HL-60 (cell line): ENCODE results near the gene SLC49A4.

Source experiments
- TF ChIP-seq, protein P1 (sequence below): IDR thresholded peaks from one replicate; pipeline ENCODE4 v1.5.1; 2011; ENCODE audit warnings: low read length, control low read depth, inconsistent platforms; ENCODE audit not compliant: insufficient read depth
- TF ChIP-seq, protein P2 (sequence below): IDR thresholded peaks from 2 replicates; pipeline ENCODE4 v1.6.1; 2012; ENCODE audit warnings: low read depth; ENCODE audit not compliant: insufficient replicate concordance

DNA sequence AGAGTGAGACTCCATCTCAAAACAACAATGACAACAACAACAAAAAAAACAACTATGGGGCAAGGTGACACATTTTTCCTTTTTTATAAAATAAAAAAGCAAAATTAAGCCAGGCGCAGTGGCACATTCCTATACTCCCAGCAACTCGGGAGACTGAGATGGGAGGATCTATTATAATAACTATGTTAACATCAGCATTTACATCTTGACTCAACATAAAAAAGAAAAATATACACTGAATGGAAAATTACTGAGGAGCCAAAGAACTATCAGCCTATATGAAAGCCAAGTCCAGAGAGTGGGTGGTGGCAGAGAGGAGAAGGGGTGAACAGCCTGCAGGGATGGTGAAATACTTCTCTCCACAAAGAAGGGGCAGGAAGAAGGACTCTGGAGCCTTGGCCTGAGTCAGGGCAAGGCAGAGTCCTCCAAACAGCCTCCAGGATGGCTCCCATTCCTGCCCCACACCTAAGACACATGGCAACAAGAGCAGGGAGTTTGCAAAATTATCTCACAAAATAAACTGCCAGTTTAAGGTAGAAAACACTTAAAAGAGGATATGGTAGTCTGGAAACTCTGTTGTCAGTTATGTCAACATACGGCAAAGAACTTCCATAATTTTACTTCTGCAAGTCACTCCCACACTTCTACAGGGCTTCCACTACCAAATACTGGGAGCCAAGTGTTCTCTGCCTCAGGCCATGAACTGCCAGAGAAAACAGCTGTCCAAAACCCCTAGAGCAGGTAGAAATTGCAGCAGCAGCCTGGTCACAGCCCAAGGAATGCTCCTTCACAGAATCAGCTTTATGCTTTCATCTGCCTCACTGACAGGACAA is 27.1 kb upstream of the SLC49A4 start:
- TF ChIP-seq, protein P1, sequence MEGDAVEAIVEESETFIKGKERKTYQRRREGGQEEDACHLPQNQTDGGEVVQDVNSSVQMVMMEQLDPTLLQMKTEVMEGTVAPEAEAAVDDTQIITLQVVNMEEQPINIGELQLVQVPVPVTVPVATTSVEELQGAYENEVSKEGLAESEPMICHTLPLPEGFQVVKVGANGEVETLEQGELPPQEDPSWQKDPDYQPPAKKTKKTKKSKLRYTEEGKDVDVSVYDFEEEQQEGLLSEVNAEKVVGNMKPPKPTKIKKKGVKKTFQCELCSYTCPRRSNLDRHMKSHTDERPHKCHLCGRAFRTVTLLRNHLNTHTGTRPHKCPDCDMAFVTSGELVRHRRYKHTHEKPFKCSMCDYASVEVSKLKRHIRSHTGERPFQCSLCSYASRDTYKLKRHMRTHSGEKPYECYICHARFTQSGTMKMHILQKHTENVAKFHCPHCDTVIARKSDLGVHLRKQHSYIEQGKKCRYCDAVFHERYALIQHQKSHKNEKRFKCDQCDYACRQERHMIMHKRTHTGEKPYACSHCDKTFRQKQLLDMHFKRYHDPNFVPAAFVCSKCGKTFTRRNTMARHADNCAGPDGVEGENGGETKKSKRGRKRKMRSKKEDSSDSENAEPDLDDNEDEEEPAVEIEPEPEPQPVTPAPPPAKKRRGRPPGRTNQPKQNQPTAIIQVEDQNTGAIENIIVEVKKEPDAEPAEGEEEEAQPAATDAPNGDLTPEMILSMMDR, result no peak
- TF ChIP-seq, protein P2, sequence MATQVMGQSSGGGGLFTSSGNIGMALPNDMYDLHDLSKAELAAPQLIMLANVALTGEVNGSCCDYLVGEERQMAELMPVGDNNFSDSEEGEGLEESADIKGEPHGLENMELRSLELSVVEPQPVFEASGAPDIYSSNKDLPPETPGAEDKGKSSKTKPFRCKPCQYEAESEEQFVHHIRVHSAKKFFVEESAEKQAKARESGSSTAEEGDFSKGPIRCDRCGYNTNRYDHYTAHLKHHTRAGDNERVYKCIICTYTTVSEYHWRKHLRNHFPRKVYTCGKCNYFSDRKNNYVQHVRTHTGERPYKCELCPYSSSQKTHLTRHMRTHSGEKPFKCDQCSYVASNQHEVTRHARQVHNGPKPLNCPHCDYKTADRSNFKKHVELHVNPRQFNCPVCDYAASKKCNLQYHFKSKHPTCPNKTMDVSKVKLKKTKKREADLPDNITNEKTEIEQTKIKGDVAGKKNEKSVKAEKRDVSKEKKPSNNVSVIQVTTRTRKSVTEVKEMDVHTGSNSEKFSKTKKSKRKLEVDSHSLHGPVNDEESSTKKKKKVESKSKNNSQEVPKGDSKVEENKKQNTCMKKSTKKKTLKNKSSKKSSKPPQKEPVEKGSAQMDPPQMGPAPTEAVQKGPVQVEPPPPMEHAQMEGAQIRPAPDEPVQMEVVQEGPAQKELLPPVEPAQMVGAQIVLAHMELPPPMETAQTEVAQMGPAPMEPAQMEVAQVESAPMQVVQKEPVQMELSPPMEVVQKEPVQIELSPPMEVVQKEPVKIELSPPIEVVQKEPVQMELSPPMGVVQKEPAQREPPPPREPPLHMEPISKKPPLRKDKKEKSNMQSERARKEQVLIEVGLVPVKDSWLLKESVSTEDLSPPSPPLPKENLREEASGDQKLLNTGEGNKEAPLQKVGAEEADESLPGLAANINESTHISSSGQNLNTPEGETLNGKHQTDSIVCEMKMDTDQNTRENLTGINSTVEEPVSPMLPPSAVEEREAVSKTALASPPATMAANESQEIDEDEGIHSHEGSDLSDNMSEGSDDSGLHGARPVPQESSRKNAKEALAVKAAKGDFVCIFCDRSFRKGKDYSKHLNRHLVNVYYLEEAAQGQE, result no peak
